HG03064 (cell line): ENCODE results near the gene NDUFS6.

Experiments used
- ATAC-seq: cut with Tn5 transposase; IDR thresholded peaks from one replicate; pipeline ENCODE4 v1.9.1; 2021; ENCODE audit warnings: low read depth; ENCODE audit not compliant: unreplicated experiment

NDUFS6 gene

DNA sequence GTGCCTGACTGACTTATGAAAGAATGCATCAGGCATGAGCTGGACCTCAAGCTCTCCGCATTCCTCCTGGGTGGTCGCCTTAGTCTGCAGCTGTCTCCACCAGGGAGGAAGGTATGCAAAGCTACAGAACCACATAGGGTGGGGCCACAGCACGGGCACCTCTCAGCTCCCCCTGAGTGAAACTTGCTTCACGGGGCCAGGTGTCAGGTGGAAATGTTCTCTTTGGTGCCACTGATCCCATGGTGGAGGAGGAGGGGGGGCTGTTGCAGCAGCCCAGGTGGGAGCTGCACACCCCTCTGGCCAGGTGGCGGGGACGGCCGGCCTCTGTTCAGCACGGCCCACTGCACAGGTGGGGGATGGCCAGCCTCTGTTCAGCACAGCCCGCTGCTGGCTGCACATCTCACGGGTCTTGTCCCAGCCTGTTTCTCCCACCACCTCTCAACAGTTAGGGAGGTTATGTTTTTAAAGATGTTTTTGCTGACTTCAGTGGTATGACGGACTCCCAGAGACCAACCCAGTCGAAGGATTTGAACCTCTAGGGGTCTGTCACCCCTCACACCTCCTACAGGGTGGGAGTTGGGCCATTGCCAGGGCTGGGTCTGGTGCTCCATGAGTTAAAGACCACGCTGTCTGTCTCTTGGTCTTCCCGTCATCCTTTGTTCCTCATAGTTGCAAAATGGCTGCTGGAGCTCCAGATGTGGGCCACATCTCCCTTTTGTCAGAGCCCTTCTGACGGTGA lies 35.9 kb upstream of the NDUFS6 start:
- ATAC-seq: no peak

DNA sequence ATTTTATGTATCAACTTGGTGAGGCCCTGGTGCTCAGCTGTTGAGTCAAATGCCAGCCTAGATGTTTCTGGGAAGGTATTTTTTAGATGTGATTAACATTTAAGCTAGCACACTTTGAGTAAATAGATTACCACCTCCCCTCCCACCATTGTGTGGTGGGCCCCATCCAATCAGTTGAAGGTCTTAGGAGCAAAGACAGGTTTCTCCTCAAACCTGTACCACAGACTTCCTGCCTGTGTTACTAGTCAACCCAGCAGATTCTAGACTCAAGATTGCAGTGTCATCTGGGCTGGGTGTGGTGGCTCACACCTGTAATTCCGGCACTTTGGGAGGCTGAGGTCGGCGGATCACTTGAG lies 35.3 kb upstream of the NDUFS6 start:
- ATAC-seq: no peak

DNA sequence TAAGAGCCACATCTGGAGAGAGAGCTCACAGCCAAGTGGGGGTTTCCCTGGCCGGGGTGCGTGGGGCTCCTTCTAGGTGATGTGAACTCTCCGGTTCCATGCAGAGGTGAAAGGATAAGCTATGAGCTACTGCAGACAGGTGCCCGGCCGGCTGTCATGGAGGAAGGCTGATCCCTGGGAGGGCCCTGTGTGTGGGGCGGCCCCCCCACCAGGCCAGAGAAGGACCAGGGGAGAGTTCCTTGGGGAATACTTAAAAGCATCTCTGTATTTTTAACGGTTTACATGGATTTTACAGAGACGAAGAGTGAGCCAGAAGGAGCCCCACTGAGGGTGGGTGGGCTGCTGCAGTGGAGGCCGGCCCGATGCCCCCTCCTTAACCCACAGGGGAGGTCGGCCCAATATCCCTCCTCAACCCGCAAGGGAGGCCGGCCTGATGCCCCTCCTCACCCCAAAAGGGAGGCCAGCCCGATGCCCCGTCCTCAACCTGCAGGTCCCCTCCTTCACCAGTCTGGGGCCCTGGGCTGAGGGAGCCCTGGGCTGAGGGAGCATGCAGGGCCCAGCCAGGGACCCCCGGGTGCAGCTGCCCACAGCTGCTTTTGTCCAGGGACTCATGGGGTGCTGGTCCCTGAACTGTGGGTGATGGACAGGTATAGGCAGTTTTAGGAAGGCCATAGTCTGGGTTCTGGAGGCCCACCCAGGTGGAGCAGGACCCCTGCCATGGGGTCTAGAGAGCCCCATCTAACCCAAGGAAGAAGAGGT lies 33.5 kb upstream of the NDUFS6 start:
- ATAC-seq: no peak

- no peak for ATAC-seq
Measured at GRCh38 chr5:1768283-1769000, 32.8 kb upstream of the NDUFS6 start.

GRCh38 chr5:1769017-1769640 lies 32.1 kb upstream of the NDUFS6 start:
- no peak for ATAC-seq

GRCh38 chr5:1769752-1770442 lies 31.3 kb upstream of the NDUFS6 start:
- no peak for ATAC-seq

- ATAC-seq: no peak
Measured at GRCh38 chr5:1770443-1770802, 30.8 kb upstream of the NDUFS6 start.

GRCh38 chr5:1771149-1772065 lies 29.8 kb upstream of the NDUFS6 start:
- ATAC-seq: no peak

- no peak for ATAC-seq
Measured at GRCh38 chr5:1772634-1773033, 28.6 kb upstream of the NDUFS6 start.

DNA sequence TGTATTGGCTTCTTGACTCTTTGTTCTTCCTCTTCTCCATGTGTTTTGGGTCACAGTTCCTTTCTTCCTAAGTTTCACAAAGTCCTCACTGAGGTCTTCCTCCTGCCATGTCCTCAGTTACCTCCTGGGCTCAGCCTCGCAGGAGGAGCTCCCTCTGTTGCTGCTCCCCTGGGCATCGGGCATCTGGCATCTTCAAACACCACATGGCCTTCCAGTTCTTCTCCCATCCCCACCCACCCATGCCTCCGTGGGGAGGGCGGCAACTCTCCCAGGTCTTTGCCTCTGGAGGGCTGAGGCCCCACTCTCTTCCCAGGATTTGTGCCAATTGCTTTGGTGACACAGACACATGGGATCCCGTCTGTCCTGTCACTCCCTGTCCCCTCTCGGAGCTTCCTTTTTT lies 24.4 kb upstream of the NDUFS6 start:
- no peak for ATAC-seq

GRCh38 chr5:1777281-1778137 lies 23.7 kb upstream of the NDUFS6 start:
- ATAC-seq: no peak

DNA sequence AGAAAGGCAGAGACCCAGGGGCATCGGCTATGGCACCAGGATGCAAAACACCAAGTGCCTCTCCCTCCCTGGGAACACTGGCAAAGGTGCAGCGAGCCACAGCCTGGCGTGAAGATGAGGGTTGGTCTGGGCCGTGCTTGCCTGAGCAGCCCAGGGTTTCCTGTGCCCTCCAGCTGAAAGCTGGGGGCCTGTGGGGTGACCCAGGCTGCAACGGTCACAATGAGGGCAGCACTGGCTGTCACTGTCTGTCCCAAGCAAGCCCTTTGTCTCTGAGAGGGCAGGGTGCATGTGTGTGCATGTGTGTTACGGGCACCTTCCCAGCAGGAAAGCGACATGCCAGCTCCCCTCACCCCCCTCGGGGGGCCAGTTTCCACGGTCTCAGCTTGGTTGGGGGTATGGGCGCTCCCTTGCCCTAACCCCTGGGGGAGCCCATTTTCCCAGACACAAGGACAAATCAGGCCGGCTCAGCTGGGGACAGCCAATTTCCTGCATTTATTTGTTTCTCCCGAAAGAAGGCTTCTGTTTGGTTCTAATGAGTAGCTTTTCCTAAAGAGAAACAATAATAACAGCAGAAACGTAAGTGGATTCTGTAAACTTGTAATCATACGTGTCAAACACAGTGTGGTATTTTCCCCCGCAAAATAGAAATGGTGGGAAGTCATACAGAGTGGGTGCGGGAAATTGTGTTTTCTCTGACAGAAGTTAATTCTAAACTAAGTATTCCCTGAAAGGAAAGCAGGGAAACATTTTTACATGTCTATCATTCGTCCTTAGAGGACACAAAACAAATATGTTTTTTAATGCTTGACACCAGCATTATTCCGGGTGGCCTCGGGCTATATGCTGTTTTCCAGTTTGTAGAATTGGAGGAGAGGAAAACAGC lies 22.8 kb upstream of the NDUFS6 start:
- no peak for ATAC-seq

GRCh38 chr5:1779021-1779680 lies 22.1 kb upstream of the NDUFS6 start:
- ATAC-seq: no peak

GRCh38 chr5:1779782-1780613 lies 21.2 kb upstream of the NDUFS6 start:
- ATAC-seq: no peak

DNA sequence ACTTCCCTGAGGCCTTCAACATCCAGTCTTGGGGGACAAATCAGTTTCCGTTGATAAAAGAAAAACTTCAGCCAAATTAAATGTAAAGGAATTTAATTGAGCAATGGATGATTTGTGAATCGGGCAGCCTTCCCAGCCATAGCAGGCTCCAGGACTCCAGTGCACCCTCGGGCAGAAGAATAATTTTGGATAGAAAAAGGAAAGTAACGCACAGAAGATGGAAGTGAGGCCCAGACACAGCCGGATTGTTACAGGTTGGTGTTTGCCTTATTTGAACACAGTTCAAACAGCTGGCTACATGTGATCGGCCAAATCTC lies 20.6 kb upstream of the NDUFS6 start:
- no peak for ATAC-seq

DNA sequence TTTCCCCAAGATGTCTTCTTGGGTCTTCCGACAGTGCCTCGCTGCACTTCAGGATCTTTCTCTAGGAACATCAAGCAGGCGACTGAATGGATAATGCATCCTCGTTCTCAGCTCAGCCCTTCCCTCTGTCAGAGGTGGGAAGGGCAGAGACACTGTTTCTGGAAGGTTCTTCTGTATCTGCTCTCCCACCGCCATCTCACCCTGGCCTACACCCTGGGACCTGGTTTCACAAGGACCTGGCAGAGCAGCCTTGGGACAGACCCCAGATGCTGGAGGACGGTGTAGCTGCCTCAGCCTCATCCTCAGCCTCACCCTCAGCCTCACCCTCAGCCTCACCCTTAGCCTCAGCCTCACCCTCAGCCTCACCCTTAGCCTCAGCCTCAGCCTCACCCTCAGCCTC lies 20.1 kb upstream of the NDUFS6 start:
- no peak for ATAC-seq
